Measurements from ENCODE around the gene VAV3. TPM values are rescaled to one million over a fixed set of nuclear protein-coding genes. Genes with fewer than 3 reads are reported as not detected.
A peak's percentile ranks its signal among the peaks of the same experiment; 100 is the strongest.

Gene VAV3
- total and polyA plus RNA-seq, 12 donors: 0.72 to 3.4 (median 1.9) TPM

DNA sequence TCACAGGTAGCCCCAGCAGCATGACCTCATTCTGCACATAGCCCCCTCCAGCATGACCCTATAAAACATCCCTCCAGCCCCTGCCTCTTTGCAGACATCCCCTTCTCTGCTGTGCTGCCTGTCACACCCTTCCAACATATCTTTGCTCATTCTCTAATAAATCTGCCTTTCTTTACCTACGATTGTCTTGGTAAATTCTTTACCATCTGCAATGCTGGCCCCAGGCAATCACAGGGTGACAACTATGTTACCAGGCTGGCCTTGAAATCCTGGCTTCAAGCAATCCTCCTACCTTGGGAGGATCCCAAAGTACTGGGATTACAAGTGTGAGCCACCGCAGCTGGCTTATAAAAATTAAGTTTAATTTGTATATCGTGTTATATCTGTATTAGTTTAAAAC is 134.5 kb downstream of the VAV3 start:
- no peak for DNase-seq
- H3K27me3 ChIP-seq: no peaks in the 10 kb centered on the region
- H3K4me1 ChIP-seq: peaks cover 0 to 50% (median 15%) of the 10 kb centered on the region in 9 donors
- H3K9me3 ChIP-seq: no peaks in the 10 kb centered on the region
- H3K27ac ChIP-seq: no peak overlapping the region
- ATAC-seq: no peak
- H3K4me3 ChIP-seq: no peak overlapping the region
- TF ChIP-seq, protein P1, sequence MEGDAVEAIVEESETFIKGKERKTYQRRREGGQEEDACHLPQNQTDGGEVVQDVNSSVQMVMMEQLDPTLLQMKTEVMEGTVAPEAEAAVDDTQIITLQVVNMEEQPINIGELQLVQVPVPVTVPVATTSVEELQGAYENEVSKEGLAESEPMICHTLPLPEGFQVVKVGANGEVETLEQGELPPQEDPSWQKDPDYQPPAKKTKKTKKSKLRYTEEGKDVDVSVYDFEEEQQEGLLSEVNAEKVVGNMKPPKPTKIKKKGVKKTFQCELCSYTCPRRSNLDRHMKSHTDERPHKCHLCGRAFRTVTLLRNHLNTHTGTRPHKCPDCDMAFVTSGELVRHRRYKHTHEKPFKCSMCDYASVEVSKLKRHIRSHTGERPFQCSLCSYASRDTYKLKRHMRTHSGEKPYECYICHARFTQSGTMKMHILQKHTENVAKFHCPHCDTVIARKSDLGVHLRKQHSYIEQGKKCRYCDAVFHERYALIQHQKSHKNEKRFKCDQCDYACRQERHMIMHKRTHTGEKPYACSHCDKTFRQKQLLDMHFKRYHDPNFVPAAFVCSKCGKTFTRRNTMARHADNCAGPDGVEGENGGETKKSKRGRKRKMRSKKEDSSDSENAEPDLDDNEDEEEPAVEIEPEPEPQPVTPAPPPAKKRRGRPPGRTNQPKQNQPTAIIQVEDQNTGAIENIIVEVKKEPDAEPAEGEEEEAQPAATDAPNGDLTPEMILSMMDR (IDR thresholded peaks at IDR 0.05): no peak
- no peaks in the 10 kb centered on the region for H3K36me3 ChIP-seq
- 84 to 90% methylated on average over 3 of the region's 3 CpGs for WGBS, 2 donors
- intact Hi-C loops (cut with DNase I): loop anchor here in 1 of 10 donors (5.0 to 10.0 kb wide), 2 partner anchors 43 to 104 kb away; no protein-coding TSS in a partner anchor

DNA sequence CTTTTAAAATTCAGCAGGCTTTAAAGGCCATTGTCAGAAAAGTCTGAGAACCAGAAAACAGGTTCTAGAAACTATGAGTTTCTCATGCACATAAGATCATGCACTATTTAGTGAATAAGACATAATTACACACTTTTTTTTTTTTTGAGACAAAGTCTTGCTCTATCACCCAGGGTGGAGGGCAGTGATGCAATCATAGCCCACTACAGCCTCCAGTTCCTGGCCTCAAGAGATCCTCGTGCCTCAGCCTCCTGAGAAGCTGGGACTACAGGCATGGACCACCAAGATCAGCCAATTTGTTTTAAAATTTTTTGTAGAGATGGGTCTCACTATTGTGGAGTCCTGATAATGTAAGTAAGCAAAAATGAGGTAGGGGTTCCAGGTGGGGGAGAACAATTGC is 134.9 kb downstream of the VAV3 start:
- peaks cover 0 to 50% (median 12%) of the 10 kb centered on the region in 9 donors for H3K4me1 ChIP-seq
- peak overlapping the region in 2 of 10 donors; percentile 59 to 66 for H3K27ac ChIP-seq
- H3K4me3 ChIP-seq: no peak overlapping the region
- DNase-seq: no peak
- intact Hi-C loops (cut with DNase I): loop anchor here in 1 of 10 donors (5.0 to 10.0 kb wide), 2 partner anchors 43 to 105 kb away; no protein-coding TSS in a partner anchor
- TF ChIP-seq, protein P1 (IDR thresholded peaks at IDR 0.05): no peak
- ATAC-seq: no peak
- WGBS, 2 donors: 96 to 97% methylated on average over 1 of the region's 1 CpG
- no peaks in the 10 kb centered on the region for H3K36me3 ChIP-seq
- no peaks in the 10 kb centered on the region for H3K27me3 ChIP-seq
- H3K9me3 ChIP-seq: no peaks in the 10 kb centered on the region

DNA sequence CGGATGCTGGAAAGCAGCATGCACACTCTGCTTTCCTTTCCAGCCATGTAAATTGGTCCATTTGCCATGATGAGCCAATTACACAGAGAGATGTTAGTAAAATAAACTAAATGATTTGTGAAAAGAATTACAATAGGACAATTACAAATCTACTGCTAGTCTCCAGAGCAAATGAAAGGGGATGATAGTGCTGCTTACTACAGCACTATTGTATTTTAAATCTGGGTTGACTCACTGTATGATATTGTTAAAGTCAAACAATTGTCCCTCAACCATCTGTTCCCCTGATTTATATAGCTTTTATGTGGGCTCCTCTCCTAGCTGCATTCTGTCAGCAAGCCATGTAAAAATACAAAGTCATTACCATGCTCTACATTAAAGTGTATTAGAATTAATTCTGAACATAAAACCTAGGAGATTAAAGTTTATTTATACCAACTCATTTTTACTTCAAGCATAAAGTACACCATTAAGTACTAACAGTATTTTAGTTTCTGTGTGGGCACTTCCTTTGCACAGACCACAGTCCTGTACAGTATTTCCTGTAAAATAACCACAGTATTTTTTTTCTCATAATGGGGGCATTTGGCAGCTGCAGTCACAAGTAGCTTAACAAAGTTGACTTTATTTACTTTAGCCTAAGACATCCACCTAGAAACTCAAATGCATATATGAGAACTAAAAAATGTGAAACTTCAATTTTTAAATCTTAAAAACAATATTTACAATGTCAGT is 135.8 kb downstream of the VAV3 start:
- TF ChIP-seq, protein P1 (IDR thresholded peaks at IDR 0.05): no peak
- H3K4me3 ChIP-seq: no peak overlapping the region
- intact Hi-C loops (cut with DNase I): no loop called here
- 96 to 97% methylated on average over 1 of the region's 1 CpG for WGBS, 2 donors
- H3K27me3 ChIP-seq: no peaks in the 10 kb centered on the region
- H3K36me3 ChIP-seq: no peaks in the 10 kb centered on the region
- H3K9me3 ChIP-seq: peaks cover 0 to under 1% (median 0%) of the 10 kb centered on the region in 11 donors
- peaks cover 0 to 45% (median 8%) of the 10 kb centered on the region in 9 donors for H3K4me1 ChIP-seq
- DNase-seq (no peak), ATAC-seq (peak in 1 of 8 donors; percentile 41)
- peak overlapping the region in 3 of 10 donors; percentile 22 to 66 (median 59) for H3K27ac ChIP-seq

DNA sequence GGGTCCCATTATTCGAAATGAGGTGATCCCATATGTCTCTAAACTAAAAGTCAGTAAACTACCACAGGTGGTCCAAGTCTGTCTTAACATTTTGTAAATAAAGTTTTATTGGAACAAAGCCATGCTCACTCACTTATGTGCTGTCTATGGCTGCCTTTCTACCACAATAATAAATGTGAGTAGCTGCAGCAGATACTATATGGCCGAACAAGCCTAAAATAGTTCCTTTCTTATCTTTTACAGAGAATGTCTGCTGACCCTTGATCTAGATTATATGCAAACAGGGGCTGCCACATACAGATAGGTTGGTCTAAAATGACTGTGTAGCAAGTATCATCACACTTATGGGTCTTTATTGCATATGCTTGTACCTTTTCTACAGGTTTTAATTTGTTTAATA is 140.0 kb downstream of the VAV3 start:
- ATAC-seq (no peak), DNase-seq (no peak)
- Histone ChIP-seq H3K9me3 (peaks cover 0 to 12% (median 0%) of the 10 kb centered on the region in 11 donors), H3K27me3 (no peaks in the 10 kb centered on the region), H3K27ac (no peak overlapping the region), H3K36me3 (no peaks in the 10 kb centered on the region), H3K4me3 (no peak overlapping the region), H3K4me1 (peaks cover 0 to 38% (median 8%) of the 10 kb centered on the region in 9 donors)
- intact Hi-C loops (cut with DNase I): no loop called here
- 75 to 83% methylated on average over 2 of the region's 2 CpGs for WGBS, 2 donors
- TF ChIP-seq, protein P1 (IDR thresholded peaks at IDR 0.05): no peak
